Astrocyte (in vitro differentiated cells and primary cell): Measurements from ENCODE around the gene FCN1.

Experiments used
- CTCF ChIP-seq: IDR thresholded peaks from 2 replicates; pipeline ENCODE4 v1.5.1; 2011; ENCODE audit warnings: low read depth, mild to moderate bottlenecking, inconsistent platforms, low read length, moderate library complexity; ENCODE audit not compliant: insufficient read depth
- EZH2 ChIP-seq: IDR thresholded peaks from 2 replicates; pipeline ENCODE4 v1.6.1; 2012; ENCODE audit warnings: mild to moderate bottlenecking, low read length, inconsistent platforms; ENCODE audit not compliant: insufficient read depth

- TF ChIP-seq CTCF, result no peak
- TF ChIP-seq EZH2, result no peak
Measured at GRCh38 chr9:134885679-134886412, 31.9 kb downstream of the FCN1 start.
